ENCODE results near the gene MPHOSPH6.
"Not testable (repeated sequence)": the region's sequence is repeated elsewhere in the genome, so short reads cannot be mapped to it uniquely, and the experiment has no call there.

The MPHOSPH6 gene

DNA sequence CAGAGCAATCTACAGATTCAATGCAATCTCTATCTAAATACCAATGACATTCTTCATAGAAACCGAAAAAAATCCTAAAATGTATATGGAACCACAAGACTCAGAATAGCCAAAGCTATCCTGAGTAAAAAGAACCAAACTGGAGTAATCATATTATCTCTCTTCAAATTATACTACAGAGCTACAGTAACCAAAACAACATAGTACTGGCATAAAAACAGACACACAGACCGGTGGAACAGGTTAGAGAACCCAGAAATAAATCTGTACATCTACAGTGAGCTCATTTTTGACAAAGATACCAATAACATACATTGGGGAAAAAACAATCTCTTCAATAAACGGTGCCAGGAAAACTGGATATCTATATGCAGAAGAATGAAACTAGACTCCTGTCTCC is 45.4 kb downstream of the MPHOSPH6 start:
- in situ Hi-C loops (cut with HindIII; ENCODE audit: low sequenced_read_pairs), result no loop called here

DNA sequence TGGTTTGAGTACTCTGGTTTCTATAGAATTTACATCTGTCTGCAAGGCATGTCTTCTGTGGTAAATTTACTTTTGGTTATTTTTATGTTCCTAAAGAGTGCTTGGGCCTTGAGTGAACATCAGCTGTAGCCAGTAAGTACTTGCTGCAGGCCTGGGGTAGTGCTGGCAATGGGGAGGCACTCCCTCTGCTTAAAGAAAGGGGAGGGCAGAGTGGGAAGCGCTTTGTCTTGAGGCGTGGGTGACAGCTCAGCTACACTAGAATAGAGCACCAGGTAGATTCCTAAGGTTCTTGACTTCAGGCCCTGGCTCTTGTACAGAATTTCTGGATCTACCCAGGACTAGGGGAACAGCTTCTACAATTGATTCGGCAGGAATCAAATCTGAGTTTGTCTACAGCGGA is 50.6 kb downstream of the MPHOSPH6 start:
- in situ Hi-C loops (cut with HindIII; ENCODE audit: low sequenced_read_pairs), result no loop called here

DNA sequence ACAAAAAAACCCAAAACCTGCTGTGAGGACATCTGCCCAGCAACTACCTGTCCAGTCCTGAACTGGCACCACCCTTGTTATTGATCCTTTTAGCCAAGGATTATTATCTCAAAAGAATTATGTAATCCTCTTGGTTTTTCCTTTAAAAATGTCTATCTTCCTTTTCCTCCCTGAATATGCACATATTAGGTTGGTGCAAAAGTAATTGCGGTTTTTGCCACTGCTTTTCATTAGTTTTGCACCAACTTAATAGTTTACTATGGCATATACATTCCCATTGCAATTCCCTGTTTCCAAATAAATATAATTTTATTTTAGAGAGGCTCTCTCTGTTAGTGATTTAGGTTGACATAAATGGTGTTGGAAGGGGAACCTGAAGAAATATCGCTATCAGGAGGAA is 51.3 kb downstream of the MPHOSPH6 start:
- in situ Hi-C loops (cut with HindIII; ENCODE audit: low sequenced_read_pairs), result no loop called here

DNA sequence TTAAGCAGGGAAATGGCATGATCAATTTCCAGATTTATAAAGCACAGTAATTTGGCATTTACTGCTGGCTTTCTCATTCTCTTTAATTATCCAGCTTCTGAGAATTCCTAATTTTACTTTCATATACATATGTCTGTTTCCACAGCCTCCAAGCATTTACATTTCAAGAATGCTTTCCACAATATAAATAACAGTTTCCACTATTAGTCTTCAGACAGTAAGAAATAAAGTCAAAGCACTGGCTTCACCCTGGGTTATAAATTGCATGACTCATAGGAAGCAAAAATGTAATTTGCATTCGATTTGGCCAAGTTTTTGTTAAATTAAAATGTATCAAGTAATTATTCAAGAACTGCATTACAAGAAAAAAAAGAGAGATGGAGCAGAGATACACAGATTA is 53.5 kb downstream of the MPHOSPH6 start:
- in situ Hi-C loops (cut with HindIII; ENCODE audit: low sequenced_read_pairs), result no loop called here

DNA sequence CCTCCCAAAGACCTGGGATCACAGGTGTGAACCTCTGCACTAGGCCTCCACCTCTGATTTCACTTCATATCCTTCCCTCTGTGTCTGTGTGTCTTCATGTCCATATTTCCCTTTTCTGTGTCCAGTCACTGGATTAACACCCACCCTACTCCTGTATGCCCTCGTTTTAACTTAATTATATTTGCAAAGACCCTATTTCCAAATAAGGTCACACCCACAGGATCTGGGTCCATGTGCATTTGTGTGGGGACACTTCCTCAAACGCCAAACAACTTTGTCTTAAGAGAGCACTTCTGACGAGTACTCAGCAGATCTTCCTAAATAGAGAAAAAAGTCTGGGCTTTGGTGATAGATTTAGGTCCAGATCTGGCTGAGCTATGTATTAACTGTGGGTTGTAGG is 56.3 kb downstream of the MPHOSPH6 start:
- in situ Hi-C loops (cut with HindIII; ENCODE audit: low sequenced_read_pairs), result no loop called here

DNA sequence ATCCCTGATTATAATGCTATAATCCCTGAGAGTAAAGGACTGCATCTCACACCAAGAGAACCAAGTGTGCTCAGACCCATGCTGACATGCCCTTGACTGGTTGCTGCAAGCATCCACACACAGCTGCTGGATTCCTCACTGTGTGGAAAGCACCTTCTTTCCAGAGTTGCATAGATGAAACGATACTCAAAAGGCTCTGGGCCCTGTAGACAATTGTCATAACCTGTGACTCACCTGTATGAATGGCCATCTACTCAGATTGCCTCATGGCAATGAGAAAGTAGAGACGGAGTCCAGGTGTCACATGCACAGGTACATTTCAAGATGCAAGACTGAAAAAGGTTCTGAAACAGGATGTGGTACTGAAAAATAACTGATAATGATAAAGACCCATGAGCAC is 58.1 kb downstream of the MPHOSPH6 start:
- in situ Hi-C loops (cut with HindIII; ENCODE audit: low sequenced_read_pairs), result no loop called here

DNA sequence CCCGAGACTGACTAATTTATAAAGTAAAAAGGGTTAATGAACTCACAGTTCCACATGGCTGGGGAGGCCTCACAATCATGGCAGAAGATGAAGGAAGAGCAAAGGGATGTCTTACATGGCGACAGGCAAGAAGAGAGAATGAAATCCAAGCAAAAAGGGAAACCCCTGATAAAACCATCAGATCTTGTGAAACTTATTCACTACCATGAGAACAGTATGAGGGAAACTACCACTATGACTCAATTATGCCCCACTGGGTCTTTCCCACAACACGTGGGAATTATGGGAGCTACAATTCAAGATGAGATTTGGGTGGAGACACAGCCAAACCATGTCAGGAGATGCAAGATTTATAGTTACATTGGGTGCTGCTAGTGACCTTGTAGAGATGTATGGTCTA is 60.8 kb downstream of the MPHOSPH6 start:
- in situ Hi-C loops (cut with HindIII; ENCODE audit: low sequenced_read_pairs), result not testable (repeated sequence)

DNA sequence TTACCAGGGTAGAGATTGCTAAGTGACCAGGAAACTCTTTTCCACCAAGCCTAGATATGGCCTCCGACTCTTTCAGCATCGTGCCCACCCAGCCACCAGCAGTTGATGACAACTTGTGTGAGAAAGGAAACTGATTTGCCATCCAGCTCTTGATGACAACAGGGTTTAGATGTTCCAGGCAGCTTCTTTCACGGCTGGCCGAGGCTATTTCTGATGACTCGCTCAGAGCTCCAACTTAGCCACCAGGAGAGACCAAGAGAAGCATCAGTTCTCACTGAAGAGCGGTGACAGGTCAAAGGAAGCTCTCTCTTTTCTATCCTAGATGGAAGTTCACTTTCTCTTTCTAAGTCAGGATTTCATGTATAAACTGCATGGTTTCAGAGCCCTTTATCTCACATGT is 61.2 kb downstream of the MPHOSPH6 start:
- in situ Hi-C loops (cut with HindIII; ENCODE audit: low sequenced_read_pairs), result no loop called here

DNA sequence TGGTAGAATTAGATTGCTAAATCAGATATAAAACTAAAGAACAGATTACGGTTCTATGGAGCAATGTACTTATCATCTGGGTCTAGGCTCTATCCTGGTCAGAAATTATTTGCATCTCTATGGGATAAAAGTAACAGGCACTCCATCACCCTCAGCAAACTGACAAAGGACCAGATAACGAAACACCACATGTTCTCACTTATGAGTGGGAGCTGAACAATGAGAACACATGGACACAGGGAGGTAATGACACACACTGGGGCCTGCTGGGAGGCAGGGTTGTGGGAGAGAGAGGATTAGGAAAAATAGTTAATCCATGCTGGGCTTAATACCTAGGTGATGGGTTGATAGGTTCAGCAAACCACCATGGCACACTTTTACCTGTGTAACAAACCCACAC is 61.9 kb downstream of the MPHOSPH6 start:
- in situ Hi-C loops (cut with HindIII; ENCODE audit: low sequenced_read_pairs), result no loop called here

DNA sequence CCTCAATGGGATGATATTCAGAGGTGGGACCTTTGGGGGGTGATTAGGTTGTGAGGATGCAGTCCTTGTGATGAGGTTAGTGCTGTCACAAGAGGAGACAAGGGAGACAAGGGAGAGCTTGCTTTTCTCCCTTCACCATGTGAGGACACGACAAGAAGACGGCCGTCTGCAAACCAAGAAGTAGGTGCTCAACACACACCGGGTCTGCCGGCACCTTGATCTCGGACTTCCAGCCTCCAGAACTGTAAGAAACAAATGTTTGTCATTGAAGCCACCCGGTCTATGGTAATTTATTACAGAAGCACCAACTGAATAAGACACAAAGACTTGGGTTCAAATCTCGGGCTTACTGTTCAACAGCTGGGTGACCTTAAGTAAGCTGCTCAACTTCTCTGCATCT is 64.9 kb downstream of the MPHOSPH6 start:
- in situ Hi-C loops (cut with HindIII; ENCODE audit: low sequenced_read_pairs), result no loop called here

Data from DLD1 (cell line).